ENCODE measurements around the gene ADGRB3. TPM values are rescaled to one million over a fixed set of nuclear protein-coding genes. Genes with fewer than 3 reads are reported as not detected.

ADGRB3 gene
- polyA plus RNA-seq, 2 of the 4 experiments (the other 2 are of a cell fraction), result not detected

DNA sequence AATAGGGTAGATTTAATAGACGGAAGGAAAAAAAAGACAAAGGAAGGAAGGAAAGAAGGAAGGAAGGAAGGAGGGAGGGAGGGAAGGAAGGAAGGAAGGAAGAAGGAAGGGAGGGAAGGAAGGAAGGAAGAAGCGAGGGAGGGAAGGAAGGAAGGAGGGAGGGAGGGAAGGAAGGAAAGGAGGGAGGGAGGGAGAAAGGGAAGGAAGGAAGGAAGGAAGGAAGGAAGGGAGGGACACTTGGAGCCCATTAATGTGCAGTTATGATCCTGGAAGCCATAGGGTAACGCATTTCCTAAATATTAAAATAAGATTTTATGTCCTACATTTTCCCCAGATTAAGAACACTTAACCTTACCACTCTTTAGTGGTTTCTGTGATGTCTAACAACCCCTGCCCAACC lies 465.7 kb downstream of the ADGRB3 start (continued):
- TF ChIP-seq MAFK (IDR thresholded peaks at IDR 0.05; ENCODE audit: partially characterized antibody), result no peak
- TF ChIP-seq, protein P1, sequence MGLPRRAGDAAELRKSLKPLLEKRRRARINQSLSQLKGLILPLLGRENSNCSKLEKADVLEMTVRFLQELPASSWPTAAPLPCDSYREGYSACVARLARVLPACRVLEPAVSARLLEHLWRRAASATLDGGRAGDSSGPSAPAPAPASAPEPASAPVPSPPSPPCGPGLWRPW (IDR thresholded peaks at IDR 0.05), result no peak
- TF ChIP-seq, protein P2, sequence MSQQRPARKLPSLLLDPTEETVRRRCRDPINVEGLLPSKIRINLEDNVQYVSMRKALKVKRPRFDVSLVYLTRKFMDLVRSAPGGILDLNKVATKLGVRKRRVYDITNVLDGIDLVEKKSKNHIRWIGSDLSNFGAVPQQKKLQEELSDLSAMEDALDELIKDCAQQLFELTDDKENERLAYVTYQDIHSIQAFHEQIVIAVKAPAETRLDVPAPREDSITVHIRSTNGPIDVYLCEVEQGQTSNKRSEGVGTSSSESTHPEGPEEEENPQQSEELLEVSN (IDR thresholded peaks at IDR 0.05; ENCODE audit: borderline replicate concordance, low read depth), result no peak

DNA sequence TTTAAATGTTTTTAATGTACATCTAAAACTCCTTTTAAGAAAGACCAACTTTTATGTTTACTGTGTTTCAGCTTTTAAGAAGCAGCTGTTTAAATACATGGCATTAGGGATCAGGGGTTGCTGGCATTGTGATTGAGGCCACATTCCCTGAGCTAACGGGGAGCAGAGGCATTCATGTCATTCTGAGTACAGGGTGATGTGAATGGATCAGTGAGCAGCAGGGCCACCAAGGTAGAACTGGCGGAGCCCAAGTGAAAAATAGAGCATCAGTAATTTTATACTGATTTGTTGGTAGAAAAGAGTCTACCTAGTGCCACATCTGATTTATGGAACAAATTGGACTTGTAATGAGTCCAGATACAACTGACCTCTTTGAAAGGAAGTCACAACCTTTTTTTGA lies 467.3 kb downstream of the ADGRB3 start:
- DNase-seq (ENCODE audit: low read depth in 1 of 2, low spot score in 1 of 2) (no peak), ATAC-seq (no peak), FAIRE-seq (no peak)
- ChIA-PET CTCF (no interaction called here), POLR2A (no interaction called here)
- Histone ChIP-seq H3K9me3 (no peaks in the 10 kb centered on the region), H3K4me2 (no peak overlapping the region), H3K4me1 (no peaks in the 10 kb centered on the region), H3K4me3 (no peak overlapping the region), H3K27ac (no peak overlapping the region)
- 31% methylated on average over 2 of the region's 2 CpGs for WGBS (ENCODE audit: missing lambda C conversion rate)
- TF ChIP-seq KDM5A (IDR thresholded peaks at IDR 0.05) (no peak), RARB (CRISPR knock-in tag; IDR thresholded peaks at IDR 0.05) (no peak), BHLHE40 (IDR thresholded peaks at IDR 0.05; ENCODE audit: low read depth, low read length) (no peak), SREBF2 (IDR thresholded peaks at IDR 0.05) (no peak), FOSL2 (IDR thresholded peaks at IDR 0.05) (no peak), FOSL2 (CRISPR knock-in tag; IDR thresholded peaks at IDR 0.05) (no peak), TP53 (CRISPR knock-in tag; IDR thresholded peaks at IDR 0.05) (no peak), RCOR1 (IDR thresholded peaks at IDR 0.05; ENCODE audit: low read depth, low read length) (no peak), RFX5 (IDR thresholded peaks at IDR 0.05) (no peak), HEYL (CRISPR knock-in tag; IDR thresholded peaks at IDR 0.05) (no peak), TFCP2L1 (CRISPR knock-in tag; IDR thresholded peaks at IDR 0.05) (no peak), RNF2 (IDR thresholded peaks at IDR 0.05; ENCODE audit: borderline replicate concordance, low read depth) (no peak), SMC3 (IDR thresholded peaks at IDR 0.05) (no peak)
- TF ChIP-seq, protein P3, sequence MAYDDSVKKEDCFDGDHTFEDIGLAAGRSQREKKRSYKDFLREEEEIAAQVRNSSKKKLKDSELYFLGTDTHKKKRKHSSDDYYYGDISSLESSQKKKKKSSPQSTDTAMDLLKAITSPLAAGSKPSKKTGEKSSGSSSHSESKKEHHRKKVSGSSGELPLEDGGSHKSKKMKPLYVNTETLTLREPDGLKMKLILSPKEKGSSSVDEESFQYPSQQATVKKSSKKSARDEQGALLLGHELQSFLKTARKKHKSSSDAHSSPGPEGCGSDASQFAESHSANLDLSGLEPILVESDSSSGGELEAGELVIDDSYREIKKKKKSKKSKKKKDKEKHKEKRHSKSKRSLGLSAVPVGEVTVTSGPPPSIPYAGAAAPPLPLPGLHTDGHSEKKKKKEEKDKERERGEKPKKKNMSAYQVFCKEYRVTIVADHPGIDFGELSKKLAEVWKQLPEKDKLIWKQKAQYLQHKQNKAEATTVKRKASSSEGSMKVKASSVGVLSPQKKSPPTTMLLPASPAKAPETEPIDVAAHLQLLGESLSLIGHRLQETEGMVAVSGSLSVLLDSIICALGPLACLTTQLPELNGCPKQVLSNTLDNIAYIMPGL (CRISPR knock-in tag; IDR thresholded peaks at IDR 0.05; ENCODE audit: borderline replicate concordance), result no peak
- TF ChIP-seq, protein P4, sequence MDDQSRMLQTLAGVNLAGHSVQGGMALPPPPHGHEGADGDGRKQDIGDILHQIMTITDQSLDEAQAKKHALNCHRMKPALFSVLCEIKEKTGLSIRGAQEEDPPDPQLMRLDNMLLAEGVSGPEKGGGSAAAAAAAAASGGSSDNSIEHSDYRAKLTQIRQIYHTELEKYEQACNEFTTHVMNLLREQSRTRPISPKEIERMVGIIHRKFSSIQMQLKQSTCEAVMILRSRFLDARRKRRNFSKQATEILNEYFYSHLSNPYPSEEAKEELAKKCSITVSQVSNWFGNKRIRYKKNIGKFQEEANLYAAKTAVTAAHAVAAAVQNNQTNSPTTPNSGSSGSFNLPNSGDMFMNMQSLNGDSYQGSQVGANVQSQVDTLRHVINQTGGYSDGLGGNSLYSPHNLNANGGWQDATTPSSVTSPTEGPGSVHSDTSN (IDR thresholded peaks at IDR 0.05), result no peak
- TF ChIP-seq, protein P5, sequence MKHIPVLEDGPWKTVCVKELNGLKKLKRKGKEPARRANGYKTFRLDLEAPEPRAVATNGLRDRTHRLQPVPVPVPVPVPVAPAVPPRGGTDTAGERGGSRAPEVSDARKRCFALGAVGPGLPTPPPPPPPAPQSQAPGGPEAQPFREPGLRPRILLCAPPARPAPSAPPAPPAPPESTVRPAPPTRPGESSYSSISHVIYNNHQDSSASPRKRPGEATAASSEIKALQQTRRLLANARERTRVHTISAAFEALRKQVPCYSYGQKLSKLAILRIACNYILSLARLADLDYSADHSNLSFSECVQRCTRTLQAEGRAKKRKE (CRISPR knock-in tag; IDR thresholded peaks at IDR 0.05; ENCODE audit: low read depth), result no peak
- TF ChIP-seq, protein P6, sequence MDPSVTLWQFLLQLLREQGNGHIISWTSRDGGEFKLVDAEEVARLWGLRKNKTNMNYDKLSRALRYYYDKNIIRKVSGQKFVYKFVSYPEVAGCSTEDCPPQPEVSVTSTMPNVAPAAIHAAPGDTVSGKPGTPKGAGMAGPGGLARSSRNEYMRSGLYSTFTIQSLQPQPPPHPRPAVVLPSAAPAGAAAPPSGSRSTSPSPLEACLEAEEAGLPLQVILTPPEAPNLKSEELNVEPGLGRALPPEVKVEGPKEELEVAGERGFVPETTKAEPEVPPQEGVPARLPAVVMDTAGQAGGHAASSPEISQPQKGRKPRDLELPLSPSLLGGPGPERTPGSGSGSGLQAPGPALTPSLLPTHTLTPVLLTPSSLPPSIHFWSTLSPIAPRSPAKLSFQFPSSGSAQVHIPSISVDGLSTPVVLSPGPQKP (IDR thresholded peaks at IDR 0.05; ENCODE audit: low read depth, low read length), result no peak
- TF ChIP-seq, protein P7, sequence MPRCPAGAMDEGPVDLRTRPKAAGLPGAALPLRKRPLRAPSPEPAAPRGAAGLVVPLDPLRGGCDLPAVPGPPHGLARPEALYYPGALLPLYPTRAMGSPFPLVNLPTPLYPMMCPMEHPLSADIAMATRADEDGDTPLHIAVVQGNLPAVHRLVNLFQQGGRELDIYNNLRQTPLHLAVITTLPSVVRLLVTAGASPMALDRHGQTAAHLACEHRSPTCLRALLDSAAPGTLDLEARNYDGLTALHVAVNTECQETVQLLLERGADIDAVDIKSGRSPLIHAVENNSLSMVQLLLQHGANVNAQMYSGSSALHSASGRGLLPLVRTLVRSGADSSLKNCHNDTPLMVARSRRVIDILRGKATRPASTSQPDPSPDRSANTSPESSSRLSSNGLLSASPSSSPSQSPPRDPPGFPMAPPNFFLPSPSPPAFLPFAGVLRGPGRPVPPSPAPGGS (IDR thresholded peaks at IDR 0.05), result no peak
- TF ChIP-seq, protein P1 (IDR thresholded peaks at IDR 0.05), result no peak
- TF ChIP-seq, protein P8, sequence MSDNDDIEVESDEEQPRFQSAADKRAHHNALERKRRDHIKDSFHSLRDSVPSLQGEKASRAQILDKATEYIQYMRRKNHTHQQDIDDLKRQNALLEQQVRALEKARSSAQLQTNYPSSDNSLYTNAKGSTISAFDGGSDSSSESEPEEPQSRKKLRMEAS (IDR thresholded peaks at IDR 0.05), result no peak

Data from A549 (cell line).